MCF 10A (cell line): ENCODE results near the gene RASL12. TPM values are rescaled to one million over a fixed set of nuclear protein-coding genes. Genes with fewer than 3 reads are reported as not detected.

Experiments
- BruUV-seq: library from RNA; stranded (reverse); fragments of 400-500 nt; replicated peaks from 2 replicates; lab custom pipeline; 2021; lab: Mats Ljungman, UMichigan
- CTCF ChIA-PET: fragments of 300-600 bp; sonication (Branson Sonifier 250); formaldehyde crosslinking; extraction: SDS; loops from one replicate; lab custom pipeline; 2021; ENCODE audit warnings: antibody characterized with exemption, inconsistent platforms; lab: Yijun Ruan, JAX
- POLR2A ChIA-PET: fragments of 300-600, 350-650 bp; sonication (Branson Sonifier 250); formaldehyde crosslinking; extraction: SDS; loops from one replicate; lab custom pipeline; 2020; ENCODE audit warnings: antibody characterized with exemption, inconsistent platforms; lab: Yijun Ruan, JAX
- DNase-seq: peaks from one replicate; pipeline ENCODE4 v3.0.0-alpha.2; 2018; ENCODE audit not compliant: unreplicated experiment
- H3K27ac Mint-ChIP-seq: one replicate; pipeline ENCODE4 v1.8.0; 2022; ENCODE audit warnings: mild to moderate bottlenecking, low read depth, mixed read lengths; ENCODE audit not compliant: unreplicated experiment
- H3K27me3 Mint-ChIP-seq: one replicate; pipeline ENCODE4 v1.8.0; 2022; ENCODE audit warnings: mixed read lengths; ENCODE audit not compliant: insufficient read depth, unreplicated experiment
- H3K36me3 Mint-ChIP-seq: one replicate; pipeline ENCODE4 v1.8.0; 2022; ENCODE audit warnings: mild to moderate bottlenecking, moderate library complexity, mixed read lengths; ENCODE audit not compliant: insufficient read depth, unreplicated experiment
- H3K4me1 Mint-ChIP-seq: one replicate; pipeline ENCODE4 v1.8.0; 2022; ENCODE audit warnings: mixed read lengths; ENCODE audit not compliant: insufficient read depth, unreplicated experiment
- H3K4me3 Mint-ChIP-seq: one replicate; pipeline ENCODE4 v1.8.0; 2022; ENCODE audit warnings: mild to moderate bottlenecking, moderate library complexity, mixed read lengths; ENCODE audit not compliant: unreplicated experiment
- H3K9me3 Mint-ChIP-seq: one replicate; pipeline ENCODE4 v1.8.0; 2022; ENCODE audit warnings: mixed read lengths; ENCODE audit not compliant: unreplicated experiment
- intact Hi-C: fragments of 100-400 bp; cut with micrococcal nuclease; formaldehyde crosslinking; loops from 2 replicates; pipeline ENCODE4 v1.14.1; 2022
- total RNA-seq: library from RNA; stranded (reverse); gene quantifications from 2 replicates; pipeline ENCODE4 v1.2.3, GENCODE V29; 2022
- TF ChIP-seq, protein P1 (sequence below): fragments of 200-600 bp; IDR thresholded peaks from one replicate; pipeline ENCODE4 v1.8.0; 2022; ENCODE audit warnings: antibody characterized with exemption, mild to moderate bottlenecking; ENCODE audit not compliant: unreplicated experiment

The RASL12 gene
- total RNA-seq, 1 experiment from 2014 or later = not detected

- Mint-ChIP-seq H3K4me1 (no peaks in the 10 kb centered on the region), H3K36me3 (peaks cover 31% of the 10 kb centered on the region), H3K27ac (no peak overlapping the region), H3K9me3 (no peaks in the 10 kb centered on the region), H3K4me3 (no peak overlapping the region), H3K27me3 (no peaks in the 10 kb centered on the region)
- CTCF ChIA-PET = interaction anchor here (0.6 to 0.8 kb wide), 2 partner anchors 11 to 45 kb away, joined by 3 read pairs; no protein-coding TSS in a partner anchor
- no TSS peak for BruUV-seq
- no peak for DNase-seq
- intact Hi-C loops = no loop called here
- TF ChIP-seq, protein P1, sequence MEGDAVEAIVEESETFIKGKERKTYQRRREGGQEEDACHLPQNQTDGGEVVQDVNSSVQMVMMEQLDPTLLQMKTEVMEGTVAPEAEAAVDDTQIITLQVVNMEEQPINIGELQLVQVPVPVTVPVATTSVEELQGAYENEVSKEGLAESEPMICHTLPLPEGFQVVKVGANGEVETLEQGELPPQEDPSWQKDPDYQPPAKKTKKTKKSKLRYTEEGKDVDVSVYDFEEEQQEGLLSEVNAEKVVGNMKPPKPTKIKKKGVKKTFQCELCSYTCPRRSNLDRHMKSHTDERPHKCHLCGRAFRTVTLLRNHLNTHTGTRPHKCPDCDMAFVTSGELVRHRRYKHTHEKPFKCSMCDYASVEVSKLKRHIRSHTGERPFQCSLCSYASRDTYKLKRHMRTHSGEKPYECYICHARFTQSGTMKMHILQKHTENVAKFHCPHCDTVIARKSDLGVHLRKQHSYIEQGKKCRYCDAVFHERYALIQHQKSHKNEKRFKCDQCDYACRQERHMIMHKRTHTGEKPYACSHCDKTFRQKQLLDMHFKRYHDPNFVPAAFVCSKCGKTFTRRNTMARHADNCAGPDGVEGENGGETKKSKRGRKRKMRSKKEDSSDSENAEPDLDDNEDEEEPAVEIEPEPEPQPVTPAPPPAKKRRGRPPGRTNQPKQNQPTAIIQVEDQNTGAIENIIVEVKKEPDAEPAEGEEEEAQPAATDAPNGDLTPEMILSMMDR = no peak
- POLR2A ChIA-PET = no interaction called here
Measured at GRCh38 chr15:65099336-65099735, 31.5 kb upstream of the RASL12 start.

GRCh38 chr15:65097651-65098263, 30.0 kb upstream of the RASL12 start:
- POLR2A ChIA-PET = no interaction called here

DNA sequence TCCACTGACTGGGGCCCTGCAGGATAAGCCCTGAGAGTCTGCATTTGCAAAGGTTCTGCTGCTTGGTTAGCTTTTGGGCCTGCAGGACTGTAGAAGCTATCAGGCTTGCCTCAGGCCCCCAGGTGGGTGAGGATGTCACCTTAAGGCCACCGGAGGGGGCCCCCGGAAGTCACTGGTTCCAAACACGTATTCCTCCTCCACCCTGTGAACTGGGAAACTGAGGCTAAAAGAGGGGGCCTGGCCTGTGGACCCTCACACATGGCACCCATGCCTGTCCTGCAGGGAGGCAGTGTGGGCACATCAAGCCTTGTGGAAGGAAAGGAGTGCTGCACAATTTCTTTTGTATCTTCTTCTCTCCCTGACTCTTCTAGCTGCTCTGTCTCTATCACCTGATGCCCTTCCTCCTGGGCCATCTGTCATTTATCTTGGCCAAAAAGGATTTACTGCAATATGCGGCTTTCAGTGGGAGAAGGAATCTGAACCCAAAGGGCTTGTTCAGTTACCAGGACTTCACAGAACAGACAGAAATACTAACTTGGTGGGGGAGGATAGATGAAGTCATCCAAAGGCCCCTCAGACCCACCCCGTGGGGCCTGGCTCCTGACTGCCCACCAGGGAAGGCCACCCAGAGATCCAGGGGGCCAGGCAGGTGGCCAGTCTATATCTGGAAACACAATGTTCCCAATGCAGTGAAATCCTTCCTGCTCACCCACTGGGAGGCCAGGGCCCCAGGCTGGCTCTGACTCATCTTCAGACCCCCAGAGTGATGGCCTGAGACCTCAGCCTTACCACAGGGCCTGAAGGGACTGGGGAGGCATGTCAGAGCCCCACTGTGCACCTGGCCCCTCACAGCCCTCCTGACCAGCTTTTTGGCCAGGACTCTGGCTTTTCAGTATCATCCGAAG, 28.9 kb upstream of the RASL12 start:
- no TSS peak for BruUV-seq
- POLR2A ChIA-PET = no interaction called here
- Mint-ChIP-seq H3K4me1 (no peaks in the 10 kb centered on the region), H3K36me3 (peaks cover 16% of the 10 kb centered on the region), H3K9me3 (no peaks in the 10 kb centered on the region), H3K27ac (no peak overlapping the region), H3K27me3 (no peaks in the 10 kb centered on the region), H3K4me3 (no peak overlapping the region)
- TF ChIP-seq, protein P1 = no peak
- CTCF ChIA-PET = interaction anchor here (0.5 to 1.5 kb wide), 5 partner anchors 9 to 112 kb away, joined by 3 to 4 read pairs (median 4); partner anchors contain the start of gene UBAP1L
- intact Hi-C loops = no loop called here
- no peak for DNase-seq

More at GRCh38 chr15:65097651-65098263, 30.0 kb upstream of the RASL12 start:
- intact Hi-C loops = no loop called here
- TF ChIP-seq, protein P1 = no peak
- Mint-ChIP-seq H3K36me3 (peaks cover 18% of the 10 kb centered on the region), H3K4me1 (no peaks in the 10 kb centered on the region), H3K4me3 (no peak overlapping the region), H3K27ac (no peak overlapping the region), H3K9me3 (no peaks in the 10 kb centered on the region), H3K27me3 (no peaks in the 10 kb centered on the region)
- no peak for DNase-seq
- CTCF ChIA-PET = interaction anchor here (1.5 kb wide), 1 partner anchor 17 kb away, joined by 4 read pairs; the partner anchor contains the start of gene UBAP1L
- no TSS peak for BruUV-seq

DNA sequence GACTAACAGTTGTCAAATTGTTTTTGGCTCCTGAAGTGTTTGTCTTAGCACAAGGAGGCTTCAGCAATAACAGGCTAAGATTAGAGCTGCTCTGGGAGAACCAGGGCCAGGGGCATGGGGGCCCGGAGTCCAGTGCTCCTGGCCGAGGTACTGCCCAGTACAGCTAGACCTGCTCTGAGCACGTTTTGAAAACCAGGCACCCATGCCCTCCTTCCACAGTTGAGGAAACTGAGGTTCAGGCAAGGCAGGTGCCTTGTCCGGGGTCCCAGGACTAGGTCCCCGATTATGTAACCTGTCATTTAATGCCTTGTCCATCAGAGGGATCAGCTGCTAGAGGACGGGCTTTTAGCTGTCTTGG, 27.9 kb upstream of the RASL12 start:
- peaks cover 6% of the 10 kb centered on the region for H3K36me3 Mint-ChIP-seq
- TF ChIP-seq, protein P1 = no peak
- no peak overlapping the region for H3K4me3 Mint-ChIP-seq
- ChIA-PET POLR2A (interaction anchor here (0.6 kb wide), 1 partner anchor 395 kb away, joined by 3 read pairs; no protein-coding TSS in a partner anchor), CTCF (interaction anchor here (0.5 to 1.2 kb wide), 3 partner anchors 44 to 111 kb away, joined by 3 to 4 read pairs (median 3); no protein-coding TSS in a partner anchor)
- BruUV-seq = no TSS peak
- no peaks in the 10 kb centered on the region for H3K9me3 Mint-ChIP-seq
- H3K4me1 Mint-ChIP-seq = no peaks in the 10 kb centered on the region
- intact Hi-C loops = no loop called here
- H3K27ac Mint-ChIP-seq = no peak overlapping the region
- no peak for DNase-seq
- H3K27me3 Mint-ChIP-seq = no peaks in the 10 kb centered on the region
